ENCODE results near the gene B4GALT1.

DNA sequence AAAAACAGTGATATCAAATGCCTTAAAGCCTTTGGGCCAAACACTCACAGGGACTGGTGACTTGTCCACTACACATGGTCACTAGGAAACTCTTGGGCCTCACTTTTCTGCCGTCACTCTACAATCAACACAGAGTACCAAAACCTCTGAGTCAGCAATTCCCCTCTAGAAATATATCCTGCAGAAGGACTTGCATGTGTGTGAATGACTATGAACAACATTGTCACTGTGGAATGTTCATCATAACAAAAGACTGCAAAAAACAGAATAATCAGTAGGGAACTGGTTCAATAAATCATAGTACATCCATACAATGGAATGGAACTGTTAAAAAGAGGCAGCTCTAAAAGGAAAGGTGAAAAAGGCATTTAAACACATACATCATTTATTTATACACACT, 46.5 kb downstream of the B4GALT1 start:
- TF ChIP-seq POLR2A (IDR thresholded peaks at IDR 0.05; ENCODE audit: low read depth, low read length): no peak
- TF ChIP-seq POLR2AphosphoS5 (IDR thresholded peaks at IDR 0.05; ENCODE audit: low read depth, low read length): 0 out of 2 replicates have a peak, but pooled peaks have one; percentile 3
- no peak for TF ChIP-seq TAF1 (IDR thresholded peaks at IDR 0.05; ENCODE audit: borderline replicate concordance, low read depth, low read length)

All from GM12892 (cell line).